Activated T-cell treated with anti-CD3 and anti-CD28 coated beads, Interleukin-2, amount 50 U/mL, for 48 hours (primary cell): ENCODE results near the gene TNFSF10.
"Not testable (repeated sequence)": the region's sequence is repeated elsewhere in the genome, so short reads cannot be mapped to it uniquely, and the experiment has no call there.

ENCODE experiments used
- DNase-seq, 2 experiments: peaks; one replicate each; pipeline ENCODE4 v3.0.0-alpha.2; 2020

Gene TNFSF10

GRCh38 chr3:172543884-172544283 lies 20.7 kb upstream of the TNFSF10 start:
- no peak for DNase-seq

GRCh38 chr3:172543419-172543818 lies 20.2 kb upstream of the TNFSF10 start:
- DNase-seq, result no peak

GRCh38 chr3:172542999-172543398 lies 19.8 kb upstream of the TNFSF10 start:
- no peak for DNase-seq

GRCh38 chr3:172541945-172542488 lies 18.8 kb upstream of the TNFSF10 start:
- no peak for DNase-seq

- no peak for DNase-seq
These were observed 16.8 kb upstream of the TNFSF10 start for GRCh38 chr3:172540049-172540448.

GRCh38 chr3:172539273-172539672 lies 16.0 kb upstream of the TNFSF10 start:
- DNase-seq, result no peak

GRCh38 chr3:172538368-172539151 lies 15.3 kb upstream of the TNFSF10 start:
- no peak for DNase-seq

- no peak for DNase-seq
These were observed 14.4 kb upstream of the TNFSF10 start for GRCh38 chr3:172537507-172538158.

- DNase-seq, result peak in 1 of 2 experiments; percentile 36
These were observed 13.8 kb upstream of the TNFSF10 start for GRCh38 chr3:172536993-172537419.

GRCh38 chr3:172536505-172536904 lies 13.3 kb upstream of the TNFSF10 start:
- no peak for DNase-seq

GRCh38 chr3:172530566-172530965 lies 7.3 kb upstream of the TNFSF10 start:
- DNase-seq, result no peak

GRCh38 chr3:172530101-172530561 lies 6.9 kb upstream of the TNFSF10 start:
- peak; percentile 31 to 49 for DNase-seq

- DNase-seq, result no peak
These were observed 5.4 kb upstream of the TNFSF10 start for GRCh38 chr3:172528677-172529076.

- DNase-seq, result no peak
These were observed 4.1 kb upstream of the TNFSF10 start for GRCh38 chr3:172527306-172527705.

GRCh38 chr3:172525116-172525613 lies 1.9 kb upstream of the TNFSF10 start:
- no peak for DNase-seq

- no peak for DNase-seq
These were observed 1.4 kb upstream of the TNFSF10 start for GRCh38 chr3:172524611-172525010.

- not testable (repeated sequence) for DNase-seq
These were observed 1.1 kb downstream of the TNFSF10 start for GRCh38 chr3:172521837-172522726.

- DNase-seq, result peak; percentile 38 to 47
These were observed 2.9 kb downstream of the TNFSF10 start for GRCh38 chr3:172520301-172520831.

GRCh38 chr3:172519740-172520139 lies 3.5 kb downstream of the TNFSF10 start:
- no peak for DNase-seq

- no peak for DNase-seq
These were observed 4.1 kb downstream of the TNFSF10 start for GRCh38 chr3:172518929-172519640.

GRCh38 chr3:172517859-172518466 lies 5.3 kb downstream of the TNFSF10 start:
- DNase-seq, result peak; percentile 64 to 67
